K562 (cell line): Measurements from ENCODE around the gene ARHGEF25. TPM values are rescaled to one million over a fixed set of nuclear protein-coding genes. Genes with fewer than 3 reads are reported as not detected.

ENCODE experiments used
- ATAC-seq: fragments of 200-7000 bp; cut with Tn5 transposase; 3 replicates; pipeline ENCODE4 v1.9.1; 2020; ENCODE audit warnings: moderate library complexity
- BruUV-seq: library from RNA; stranded (reverse); fragments of 400-500 nt; replicated peaks from 2 replicates; lab custom pipeline; 2021; lab: Mats Ljungman, UMichigan
- CTCF ChIA-PET: fragments of 300-600 bp; formaldehyde crosslinking; extraction: SDS; loops from one replicate; lab custom pipeline; 2021; ENCODE audit warnings: low intra/inter-chr PET ratio; lab: Yijun Ruan, JAX
- POLR2A ChIA-PET: fragments of 300-600, 350-650 bp; sonication (Branson Sonifier 250); formaldehyde crosslinking; extraction: SDS; loops from one replicate; lab custom pipeline; 2021; ENCODE audit warnings: antibody characterized with exemption, inconsistent platforms; lab: Yijun Ruan, JAX
- DNase-seq, 4 experiments: peaks; one replicate each; pipeline versions ENCODE4 v3.0.0 to v3.0.0-alpha.2; 2011 to 2018; ENCODE audit warnings: low spot score in 3 of 4, mixed read lengths in 3 of 4; ENCODE audit errors: extremely low read depth in 1 of 4
- FAIRE-seq: peaks from 2 replicates; lab custom pipeline; 2011; peaks lifted over from hg19 to GRCh38; lab: Jason Lieb, UNC
- H2AFZ ChIP-seq: 2 replicates; pipeline ENCODE4 v1.6.0; 2011; ENCODE audit warnings: low read depth, low read length, control low read depth, inconsistent platforms
- H3K27ac ChIP-seq: fragments of 200-600 bp; 3 replicates; pipeline ENCODE4 v1.8.0; 2011; ENCODE audit warnings: low read depth, mild to moderate bottlenecking, control low read depth, inconsistent platforms, low read length, moderate library complexity, mixed read lengths; ENCODE audit errors: extremely low read depth
- H3K27me3 ChIP-seq, 2 experiments: fragments of 300-600 bp in 1 of 2; 2 replicates in 1 of 2; 3 replicates in 1 of 2; pipeline versions ENCODE4 v1.6.0 to v1.8.0; 2011; ENCODE audit warnings: inconsistent platforms in 2 of 2, low read length in 2 of 2, mild to moderate bottlenecking in 1 of 2, mixed read lengths in 1 of 2, moderate library complexity in 1 of 2; ENCODE audit not compliant: control insufficient read depth in 2 of 2, insufficient read depth in 2 of 2
- H3K36me3 ChIP-seq: fragments of 300-600 bp; 3 replicates; pipeline ENCODE4 v1.8.0; 2011; ENCODE audit warnings: mild to moderate bottlenecking, low read length, inconsistent platforms; ENCODE audit not compliant: control insufficient read depth, insufficient read depth
- H3K4me1 ChIP-seq, 2 experiments: fragments of 200-600 bp in 1 of 2; replicated peaks in 1 of 2; 2 replicates in 1 of 2; 3 replicates in 1 of 2; pipeline versions ENCODE4 v1.5.1 to v1.8.0; 2011; ENCODE audit warnings: inconsistent platforms in 2 of 2, low read length in 2 of 2, mild to moderate bottlenecking in 1 of 2, mixed read lengths in 1 of 2, moderate library complexity in 1 of 2; ENCODE audit not compliant: control insufficient read depth in 2 of 2, insufficient read depth in 2 of 2
- H3K4me2 ChIP-seq: 2 replicates; pipeline ENCODE4 v1.6.1; 2011; ENCODE audit warnings: low read length, control low read depth, inconsistent platforms, mixed read lengths; ENCODE audit not compliant: insufficient read depth
- H3K4me3 ChIP-seq: fragments of 200-600 bp; sonication (generic), shearing (Covaris generic); 2 replicates; pipeline ENCODE4 v1.5.1; 2016; ENCODE audit warnings: control low read depth, inconsistent platforms
- H3K79me2 ChIP-seq: fragments of 200-600 bp; 3 replicates; pipeline ENCODE4 v1.8.0; 2011; ENCODE audit warnings: low read length, inconsistent platforms; ENCODE audit not compliant: control insufficient read depth, insufficient read depth
- H3K9ac ChIP-seq, 2 experiments: 2 replicates each; pipeline versions ENCODE4 v1.6.0 to v1.6.1; 2011; ENCODE audit warnings: low read depth in 2 of 2, low read length in 2 of 2, control low read depth in 1 of 2, inconsistent platforms in 1 of 2, mild to moderate bottlenecking in 1 of 2, mixed read lengths in 1 of 2; ENCODE audit not compliant: insufficient read depth in 1 of 2
- H3K9me1 ChIP-seq: one replicate; pipeline ENCODE4 v1.6.0; 2011; ENCODE audit warnings: inconsistent platforms, mild to moderate bottlenecking, low read length, moderate library complexity; ENCODE audit not compliant: control insufficient read depth, insufficient read depth
- H3K9me3 ChIP-seq: replicated peaks from 2 replicates; pipeline ENCODE4 v1.5.1; 2011; ENCODE audit warnings: low read depth, low read length, inconsistent platforms; ENCODE audit not compliant: control insufficient read depth, insufficient read depth
- H4K20me1 ChIP-seq: replicated peaks from 2 replicates; pipeline ENCODE4 v1.6.1; 2011; ENCODE audit warnings: low read length, inconsistent platforms, mixed read lengths; ENCODE audit not compliant: control insufficient read depth, insufficient read depth
- ADNP ChIP-seq: fragments of 200-800 bp; sonication (Bioruptor generic); IDR thresholded peaks from 2 replicates; pipeline ENCODE4 v1.6.1; 2016; ENCODE audit warnings: missing genetic modification characterization, missing compliant biosample characterization
- ARID1B ChIP-seq: fragments of 450-650 bp; IDR thresholded peaks from 2 replicates; pipeline ENCODE4 v1.6.1; 2016; ENCODE audit warnings: antibody characterized with exemption, mild to moderate bottlenecking, inconsistent platforms
- ATF4 ChIP-seq: fragments of 450-650 bp; formaldehyde crosslinking; IDR thresholded peaks from 2 replicates; pipeline ENCODE4 v1.4.0; 2022; ENCODE audit warnings: mild to moderate bottlenecking, moderate library complexity
- COPS2 ChIP-seq: fragments of 450-650 bp; conservative IDR thresholded peaks from 2 replicates; pipeline ENCODE4 v1.6.1; 2016; ENCODE audit warnings: mild to moderate bottlenecking, moderate library complexity
- DPF2 ChIP-seq: fragments of 450-650 bp; IDR thresholded peaks from 2 replicates; pipeline ENCODE4 v1.6.1; 2016
- PYGO2 ChIP-seq: fragments of 450-650 bp; IDR thresholded peaks from 2 replicates; pipeline ENCODE4 v1.6.1; 2016; ENCODE audit warnings: mild to moderate bottlenecking, missing genetic modification characterization, moderate library complexity, missing compliant biosample characterization
- RFX1 ChIP-seq: fragments of 450-650 bp; IDR thresholded peaks from 2 replicates; pipeline ENCODE4 v1.6.1; 2016; ENCODE audit warnings: mild to moderate bottlenecking, moderate library complexity
- SIN3A ChIP-seq, 2 experiments: fragments of 150-350 bp in 1 of 2; IDR thresholded peaks; 2 replicates each; pipeline ENCODE4 v1.6.1; 2011 to 2016; ENCODE audit warnings: borderline replicate concordance in 2 of 2, low read depth in 2 of 2, low read length in 2 of 2, mild to moderate bottlenecking in 2 of 2, moderate library complexity in 2 of 2; ENCODE audit not compliant: control insufficient read depth in 1 of 2
- SP1 ChIP-seq: sonication (generic); formaldehyde crosslinking; IDR thresholded peaks from 2 replicates; pipeline ENCODE4 v1.8.1; 2022; ENCODE audit warnings: mild to moderate bottlenecking, missing genetic modification reagents
- STAT5B ChIP-seq: fragments of 250-450 bp; sonication (Bioruptor Pico); IDR thresholded peaks from 2 replicates; pipeline ENCODE4 v1.8.0; 2021; ENCODE audit warnings: mild to moderate bottlenecking, inconsistent platforms
- TAL1 ChIP-seq: fragments of 450-650 bp; IDR thresholded peaks from 2 replicates; pipeline ENCODE4 v1.6.1; 2016; ENCODE audit warnings: mild to moderate bottlenecking
- TBL1XR1 ChIP-seq, 2 experiments: IDR thresholded peaks; 2 replicates each; pipeline ENCODE4 v1.6.1; 2012; ENCODE audit warnings: improper control_type of control experiment in 2 of 2, low read length in 2 of 2, mild to moderate bottlenecking in 1 of 2
- TCF3 ChIP-seq: sonication (generic); formaldehyde crosslinking; IDR thresholded peaks from 2 replicates; pipeline ENCODE4 v1.4.0; 2020; ENCODE audit warnings: mild to moderate bottlenecking, missing genetic modification reagents
- TSC22D4 ChIP-seq: fragments of 450-650 bp; IDR thresholded peaks from 2 replicates; pipeline ENCODE4 v1.6.1; 2016; ENCODE audit warnings: missing genetic modification characterization, missing biosample characterization, control low read depth
- ZBTB2 ChIP-seq: fragments of 450-650 bp; IDR thresholded peaks from 2 replicates; pipeline ENCODE4 v1.6.1; 2016; ENCODE audit warnings: antibody characterized with exemption
- ZBTB49 ChIP-seq: sonication (generic); formaldehyde crosslinking; IDR thresholded peaks from 2 replicates; pipeline ENCODE4 v1.8.0; 2022; ENCODE audit warnings: missing genetic modification reagents, mild to moderate bottlenecking, borderline replicate concordance
- ZEB2 ChIP-seq: fragments of 450-650 bp; IDR thresholded peaks from 2 replicates; pipeline ENCODE4 v1.6.1; 2016
- ZNF3 ChIP-seq: fragments of 250-450 bp; sonication (Bioruptor Pico); IDR thresholded peaks from 2 replicates; pipeline ENCODE4 v1.5.0; 2021; ENCODE audit warnings: mild to moderate bottlenecking, moderate library complexity
- ZNF695 ChIP-seq: fragments of 450-650 bp; formaldehyde crosslinking; IDR thresholded peaks from 2 replicates; pipeline ENCODE4 v1.4.0; 2020; ENCODE audit warnings: mild to moderate bottlenecking, moderate library complexity
- WGBS: fragments of 100-300 bp; shearing (Covaris generic); methylation state at CpG from one replicate; pipeline ENCODE4 v1.1.6; 2016; ENCODE audit warnings: low coverage, mixed read lengths; ENCODE audit not compliant: insufficient coverage; ENCODE audit errors: missing lambda C conversion rate; 5-methylcytosine and 5-hydroxymethylcytosine counted together
- in situ Hi-C: fragments of 300-500 bp; cut with MboI; formaldehyde crosslinking; loops from 4 replicates; pipeline ENCODE4 v1.15.0; 2018; ENCODE audit warnings: inconsistent platforms, mixed read lengths
- intact Hi-C: fragments of 100-400 bp; cut with micrococcal nuclease; formaldehyde crosslinking; loops from 2 replicates; pipeline ENCODE4 v1.14.2; 2022
- polyA plus RNA-seq, 8 experiments: library from polyadenylated mRNA; depleted of rRNA in 4 of 8; stranded (reverse) in 5 of 8; unstranded in 3 of 8; fragments of >200 nt; fragmentation: Nextera tagmentation in 2 of 8; fragmentation: Illumina TruSeq in 1 of 8; extraction: Ambion mirVana in 2 of 8; extraction: Trizol in 1 of 8; gene quantifications; 2 replicates each; pipeline versions ENCODE4 v1.2.1 to v1.2.3, GENCODE V29; 2011 to 2014; ENCODE audit warnings: inconsistent platforms in 1 of 8, missing spikeins in 1 of 8
- total RNA-seq, 7 experiments: library from RNA; depleted of rRNA in 6 of 7; stranded (reverse); fragments of >200 nt in 6 of 7; fragmentation: Illumina TruSeq in 2 of 7; extraction: Trizol in 2 of 7; gene quantifications; 2 replicates each; pipeline versions ENCODE4 v1.2.1 to v1.2.3, GENCODE V29; 2011 to 2021; ENCODE audit warnings: low replicate concordance in 1 of 7

Gene ARHGEF25
- total and polyA plus RNA-seq, 9 of the 15 experiments (the other 6 are each of a cell fraction or from before 2014, with no cell fraction given) = 0.13 to 17.3 (median 11.6) TPM

- no TSS peak for BruUV-seq
- ChIA-PET POLR2A (interaction anchor here (0.5 to 1.8 kb wide), 7 partner anchors 9 to 122 kb away, joined by 3 to 8 read pairs (median 3); partner anchors contain the start of genes B4GALNT1 and DDIT3), CTCF (no interaction called here)
- in situ Hi-C loops (no loop called here), intact Hi-C loops (no loop called here)
- no peaks in the 10 kb centered on the region for H3K9me1 ChIP-seq
- H3K4me1 ChIP-seq = peaks cover 7 to 22% of the 10 kb centered on the region in 2 experiments; a peak in 3 of 5 replicates
- H3K27ac ChIP-seq = peak overlapping the region; percentile 25; the same call in 1 of the 3 replicates
- no peaks in the 10 kb centered on the region; the same call in 1 of the 2 replicates for H3K9me3 ChIP-seq
- no peaks in the 10 kb centered on the region for H3K27me3 ChIP-seq
- FAIRE-seq = peak; percentile 42
- no peak overlapping the region for H3K4me3 ChIP-seq
- H3K4me2 ChIP-seq = peak overlapping the region; percentile 27; the same call in 1 of the 2 replicates
- H3K9ac ChIP-seq = no peak overlapping the region; a peak in 1 of 4 replicates
- WGBS = 10% methylated on average over 5 of the region's 5 CpGs
- no peaks in the 10 kb centered on the region for H3K79me2 ChIP-seq
- peak overlapping the region; percentile 74 for H2AFZ ChIP-seq
- no peaks in the 10 kb centered on the region for H4K20me1 ChIP-seq
- H3K36me3 ChIP-seq = no peaks in the 10 kb centered on the region
- peak in 1 of 4 experiments; percentile 48 for DNase-seq
- ATAC-seq = peak; percentile 15; the same call in 1 of the 3 replicates
- TF ChIP-seq SIN3A (IDR thresholded peaks at IDR 0.05; ENCODE audit: borderline replicate concordance in 2 of 2, control insufficient read depth in 1 of 2, low read depth in 2 of 2, low read length in 2 of 2) (no peak), ADNP (tag) (no peak), COPS2 (no peak), ZEB2 (peak; percentile 49; the same call in 1 of the 2 replicates), TAL1 (peak; percentile 50), ZNF3 (CRISPR knock-in tag) (no peak), TCF3 (CRISPR knock-in tag) (peak; percentile 53), ZNF695 (CRISPR knock-in tag) (no peak), ATF4 (CRISPR knock-in tag) (no peak), TSC22D4 (tag) (no peak), ARID1B (peak; percentile 66), TBL1XR1 (IDR thresholded peaks at IDR 0.05; ENCODE audit: low read length in 2 of 2) (no peak), PYGO2 (tag) (no peak), ZBTB49 (CRISPR knock-in tag) (no peak), ZBTB2 (no peak), STAT5B (no peak), DPF2 (0 out of 2 replicates have a peak, but pooled peaks have one; percentile 17), RFX1 (no peak), SP1 (CRISPR knock-in tag) (no peak)
These were observed 30.6 kb downstream of the ARHGEF25 start for GRCh38 chr12:57641699-57642442.
